ENCODE measurements around the gene HOXB5.
A peak's percentile ranks its signal among the peaks of the same experiment; 100 is the strongest.

HOXB5 gene

DNA sequence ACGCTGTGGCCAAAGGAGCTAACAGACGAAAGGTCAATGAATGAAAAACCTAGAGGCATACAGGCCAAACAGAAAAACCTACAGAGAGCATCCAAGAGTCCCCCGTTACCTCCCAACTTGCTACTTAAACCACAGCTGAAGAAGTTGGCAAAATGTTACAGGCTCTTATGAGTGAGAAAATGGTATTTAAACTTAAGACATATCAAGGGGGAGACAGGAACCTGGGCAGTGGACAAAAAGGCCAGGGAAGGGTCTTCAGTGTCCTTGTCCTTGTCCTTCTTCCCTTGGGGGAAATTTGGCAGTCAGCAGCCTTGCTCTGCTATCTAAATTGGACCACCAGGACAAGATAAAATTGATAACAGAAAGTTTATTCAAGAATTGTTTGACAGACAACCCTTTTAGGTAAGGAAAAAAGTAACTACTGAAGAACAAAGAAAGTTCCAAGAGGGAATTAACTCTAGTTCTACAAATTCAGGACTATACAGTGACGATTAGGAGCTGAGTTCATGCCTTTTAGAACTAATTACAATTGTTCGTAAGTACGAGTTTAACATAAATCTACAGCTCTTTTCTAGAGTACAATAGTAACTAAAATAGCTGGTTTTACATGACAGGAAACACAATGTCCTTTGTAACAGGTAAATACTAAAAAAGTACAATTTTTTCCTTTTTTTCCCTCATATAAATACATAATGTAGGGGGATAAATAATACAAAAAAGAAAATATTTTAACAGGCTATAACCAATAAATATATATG lies 44.9 kb downstream of the HOXB5 start:
- Histone ChIP-seq H3K27ac (ENCODE audit: low read length) (peak overlapping the region; percentile 97), H3K9ac (ENCODE audit: low read length in 2 of 2) (peak overlapping the region; percentile 5 to 12), H3K9me3 (ENCODE audit: control insufficient read depth in 2 of 2, low read length in 2 of 2) (no peaks in the 10 kb centered on the region), H3K27me3 (ENCODE audit: control insufficient read depth in 1 of 2, insufficient read depth in 2 of 2, low read length in 2 of 2) (peaks cover 0 to 3% of the 10 kb centered on the region in 2 donors), H3K4me1 (ENCODE audit: control insufficient read depth, insufficient read depth, low read length) (peaks cover 70% of the 10 kb centered on the region), H3K4me3 (ENCODE audit: low read length in 2 of 2) (peak overlapping the region in 1 of 2 donors; percentile 30), H3K36me3 (ENCODE audit: control insufficient read depth in 2 of 2, insufficient read depth in 2 of 2, low read length in 2 of 2) (peaks cover 3% of the 10 kb centered on the region in 2 donors)

DNA sequence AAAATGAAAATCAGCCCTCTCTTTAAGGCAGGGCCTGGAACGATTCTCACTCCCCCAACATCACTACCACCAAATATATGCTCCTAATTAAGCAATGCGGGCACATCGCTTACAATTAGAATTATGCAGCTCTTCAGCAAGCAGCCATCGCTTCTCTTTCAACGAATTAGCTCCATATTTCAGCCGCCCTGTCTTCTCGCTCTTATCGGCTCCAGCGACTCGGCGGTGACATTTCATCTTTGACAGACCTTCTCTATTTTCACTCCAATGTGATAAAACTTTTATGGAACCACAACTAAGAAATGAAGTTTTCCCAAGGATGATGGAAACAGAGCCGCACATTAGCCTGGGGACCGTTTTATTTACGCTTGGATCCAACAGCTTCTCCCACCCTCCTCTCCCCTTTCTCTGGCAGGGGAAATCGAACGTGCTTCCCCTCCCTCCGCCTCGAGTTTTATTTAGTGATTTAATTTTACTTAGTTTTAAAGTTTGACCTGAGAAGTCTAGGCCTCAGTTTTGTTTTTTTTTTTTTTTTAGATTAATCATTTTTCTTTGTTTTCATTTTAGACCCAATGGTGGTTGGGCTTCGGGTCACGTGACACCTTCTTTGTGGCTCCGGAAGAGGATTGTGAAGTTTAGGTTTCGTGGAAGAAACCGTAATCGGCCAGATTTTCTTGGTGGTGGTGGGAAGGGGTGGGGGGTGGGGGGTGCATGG lies 45.6 kb downstream of the HOXB5 start:
- peaks cover 66% of the 10 kb centered on the region for H3K4me1 ChIP-seq (ENCODE audit: control insufficient read depth, insufficient read depth, low read length)
- H3K4me3 ChIP-seq (ENCODE audit: low read length in 2 of 2): peak overlapping the region; percentile 36 to 93
- no peaks in the 10 kb centered on the region for H3K9me3 ChIP-seq (ENCODE audit: control insufficient read depth in 2 of 2, low read length in 2 of 2)
- peaks cover 0 to 3% of the 10 kb centered on the region in 2 donors for H3K27me3 ChIP-seq (ENCODE audit: control insufficient read depth in 1 of 2, insufficient read depth in 2 of 2, low read length in 2 of 2)
- peaks cover 3 to 4% of the 10 kb centered on the region in 2 donors for H3K36me3 ChIP-seq (ENCODE audit: control insufficient read depth in 2 of 2, insufficient read depth in 2 of 2, low read length in 2 of 2)
- H3K27ac ChIP-seq (ENCODE audit: low read length): peak overlapping the region; percentile 97
- H3K9ac ChIP-seq (ENCODE audit: low read length in 2 of 2): peak overlapping the region; percentile 51 to 69

DNA sequence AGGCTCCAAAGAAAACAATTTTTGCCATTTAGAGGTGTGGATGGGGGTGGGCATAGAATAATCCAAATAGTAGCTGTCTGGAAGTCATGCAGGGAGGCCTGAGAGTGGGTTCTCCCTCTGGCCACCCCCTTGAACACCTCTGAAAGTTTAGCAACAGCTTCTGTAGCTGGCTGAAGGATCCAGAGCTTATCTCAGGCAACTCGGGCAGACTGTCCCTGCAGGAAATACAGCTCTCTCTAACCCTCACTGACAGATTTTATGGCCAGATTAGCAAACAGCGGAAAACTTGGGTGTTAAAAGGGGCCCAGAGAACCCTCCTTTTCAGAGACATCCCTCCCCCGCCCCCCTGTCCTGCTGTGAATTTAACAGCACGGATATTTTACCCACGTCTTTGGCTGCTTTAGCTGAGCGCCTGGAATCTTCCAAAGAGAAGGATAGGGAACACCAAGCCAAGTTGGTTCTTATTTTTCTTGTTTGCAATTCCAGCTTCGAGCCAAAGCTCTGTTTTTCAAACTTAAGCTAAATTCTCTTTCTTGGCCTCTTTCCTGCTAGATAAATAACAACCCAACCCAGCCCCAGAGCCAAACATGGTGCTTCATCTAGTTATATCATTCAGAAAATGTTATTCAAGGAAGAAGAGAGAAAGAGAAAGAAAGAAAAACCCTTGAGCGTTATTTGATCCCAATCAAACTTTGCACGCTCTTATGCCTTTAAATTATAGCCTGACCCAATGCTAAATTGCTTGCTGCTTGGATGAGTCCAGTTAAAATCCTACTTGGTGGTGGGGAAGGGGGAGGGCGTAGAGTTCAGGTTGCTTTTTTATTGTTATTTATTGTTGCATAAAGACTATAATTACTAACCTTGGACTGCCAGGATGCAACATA lies 46.4 kb downstream of the HOXB5 start:
- Histone ChIP-seq H3K9me3 (ENCODE audit: control insufficient read depth in 2 of 2, low read length in 2 of 2) (no peaks in the 10 kb centered on the region), H3K4me3 (ENCODE audit: low read length in 2 of 2) (peak overlapping the region; percentile 49 to 93), H3K4me1 (ENCODE audit: control insufficient read depth, insufficient read depth, low read length) (peaks cover 65% of the 10 kb centered on the region), H3K36me3 (ENCODE audit: control insufficient read depth in 2 of 2, insufficient read depth in 2 of 2, low read length in 2 of 2) (peaks cover 3 to 6% of the 10 kb centered on the region in 2 donors), H3K27ac (ENCODE audit: low read length) (peak overlapping the region; percentile 97), H3K9ac (ENCODE audit: low read length in 2 of 2) (peak overlapping the region; percentile 51 to 69), H3K27me3 (ENCODE audit: control insufficient read depth in 1 of 2, insufficient read depth in 2 of 2, low read length in 2 of 2) (peaks cover 0 to 3% of the 10 kb centered on the region in 2 donors)

DNA sequence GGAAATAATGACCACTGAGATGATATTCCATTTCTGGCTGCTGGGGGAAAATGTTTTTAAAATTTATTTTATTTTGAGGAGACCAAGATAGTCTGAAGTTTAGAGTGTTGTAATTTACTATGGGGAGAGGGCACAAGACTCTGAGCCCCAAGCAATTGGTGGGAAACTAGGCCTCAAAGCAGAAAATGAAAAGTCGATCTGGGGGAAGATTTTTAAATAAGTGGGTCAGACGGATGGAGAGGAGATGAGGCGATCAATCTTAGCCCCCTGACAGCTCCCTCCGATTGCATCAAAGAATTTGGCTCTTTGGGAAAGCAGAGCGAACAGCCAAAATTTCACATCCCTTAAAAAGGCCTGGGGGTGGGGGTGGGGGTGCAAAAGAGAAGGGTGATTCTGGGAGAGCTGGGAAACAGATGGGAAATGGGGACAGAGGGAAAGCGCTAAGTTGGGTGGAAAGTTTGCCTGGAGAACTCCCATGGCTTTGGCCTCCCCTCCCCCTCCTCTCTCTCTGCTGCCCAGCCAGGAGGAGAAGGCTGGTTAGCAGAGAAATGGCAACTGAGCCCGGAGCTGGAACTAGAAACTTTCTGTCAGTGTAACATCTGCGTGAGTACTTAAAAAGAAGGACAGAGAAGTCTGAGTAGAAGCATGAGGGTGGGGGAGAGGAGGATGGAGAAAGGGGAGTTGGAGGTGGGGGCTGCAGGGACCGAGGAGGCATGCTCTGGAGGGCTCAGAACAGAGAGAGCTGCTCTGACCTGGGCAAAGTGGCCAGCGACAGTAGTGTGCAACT lies 47.2 kb downstream of the HOXB5 start:
- Histone ChIP-seq H3K27ac (ENCODE audit: low read length) (peak overlapping the region; percentile 97), H3K27me3 (ENCODE audit: control insufficient read depth in 1 of 2, insufficient read depth in 2 of 2, low read length in 2 of 2) (peaks cover 0 to 3% of the 10 kb centered on the region in 2 donors), H3K9ac (ENCODE audit: low read length in 2 of 2) (peak overlapping the region; percentile 51 to 69), H3K4me1 (ENCODE audit: control insufficient read depth, insufficient read depth, low read length) (peaks cover 61% of the 10 kb centered on the region), H3K9me3 (ENCODE audit: control insufficient read depth in 2 of 2, low read length in 2 of 2) (no peaks in the 10 kb centered on the region), H3K36me3 (ENCODE audit: control insufficient read depth in 2 of 2, insufficient read depth in 2 of 2, low read length in 2 of 2) (peaks cover 3 to 6% of the 10 kb centered on the region in 2 donors), H3K4me3 (ENCODE audit: low read length in 2 of 2) (peak overlapping the region; percentile 49 to 93)

DNA sequence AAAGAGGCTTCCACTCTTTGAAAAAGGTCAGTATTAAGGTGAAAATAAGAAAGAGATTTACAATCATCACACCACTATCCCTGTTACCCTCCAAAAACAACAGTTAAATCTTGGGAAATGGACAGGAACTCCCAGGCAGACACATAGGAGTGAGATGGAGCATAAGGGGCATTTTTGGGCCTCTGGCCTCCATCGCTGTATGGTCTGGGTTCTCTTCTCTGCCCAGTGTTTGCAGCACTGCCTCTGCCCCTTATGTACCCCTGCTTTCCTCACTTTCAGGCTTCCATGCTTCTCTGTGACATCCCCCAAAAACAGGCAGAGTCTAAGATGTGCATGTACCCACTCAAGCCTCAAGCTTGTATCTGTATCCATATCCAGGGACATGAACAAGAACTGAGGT lies 48.0 kb downstream of the HOXB5 start:
- Histone ChIP-seq H3K9me3 (ENCODE audit: control insufficient read depth in 2 of 2, low read length in 2 of 2) (no peaks in the 10 kb centered on the region), H3K4me1 (ENCODE audit: control insufficient read depth, insufficient read depth, low read length) (peaks cover 66% of the 10 kb centered on the region), H3K36me3 (ENCODE audit: control insufficient read depth in 2 of 2, insufficient read depth in 2 of 2, low read length in 2 of 2) (peaks cover 3 to 6% of the 10 kb centered on the region in 2 donors), H3K9ac (ENCODE audit: low read length in 2 of 2) (peak overlapping the region; percentile 29 to 60), H3K4me3 (ENCODE audit: low read length in 2 of 2) (peak overlapping the region; percentile 13 to 93), H3K27me3 (ENCODE audit: control insufficient read depth in 1 of 2, insufficient read depth in 2 of 2, low read length in 2 of 2) (peaks cover 0 to 3% of the 10 kb centered on the region in 2 donors), H3K27ac (ENCODE audit: low read length) (peak overlapping the region; percentile 97)

DNA sequence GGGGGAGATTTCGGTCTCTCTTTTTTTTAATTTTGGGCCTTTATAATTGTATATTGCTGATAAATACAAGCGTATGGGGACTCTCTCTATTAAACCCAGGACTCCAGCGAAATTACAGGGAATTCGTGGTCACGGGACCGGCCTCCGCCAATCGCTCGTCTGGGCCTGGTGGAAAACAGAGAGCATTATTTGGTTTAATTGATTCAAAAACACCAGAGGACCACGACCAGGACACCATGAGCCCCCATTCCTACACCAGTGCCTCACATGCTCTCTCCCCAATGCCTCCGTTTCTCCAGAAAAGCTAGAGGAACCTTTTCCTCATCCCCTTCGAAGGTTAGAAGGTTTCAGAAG lies 48.6 kb downstream of the HOXB5 start, which contains the start of gene HOXB2:
TSS of gene HOXB2 (minus strand) at position 88 of the 354 bp plus-strand sequence. CDS start 198 bp downstream, outside the sequence.
- Histone ChIP-seq H3K27ac (ENCODE audit: low read length) (peak within 1 kb of the TSS; percentile 97), H3K9ac (ENCODE audit: low read length in 2 of 2) (peak within 1 kb of the TSS; percentile 90 to 95), H3K4me3 (ENCODE audit: low read length in 2 of 2) (peak within 1 kb of the TSS; percentile 93 to 96), H3K4me1 (ENCODE audit: control insufficient read depth, insufficient read depth, low read length) (peaks cover 65% of the 10 kb centered on the region), H3K36me3 (ENCODE audit: control insufficient read depth in 2 of 2, insufficient read depth in 2 of 2, low read length in 2 of 2) (peaks cover under 1 to 3% of the 10 kb centered on the region in 2 donors), H3K9me3 (ENCODE audit: control insufficient read depth in 2 of 2, low read length in 2 of 2) (no peaks in the 10 kb centered on the region), H3K27me3 (ENCODE audit: control insufficient read depth in 1 of 2, insufficient read depth in 2 of 2, low read length in 2 of 2) (no peaks in the 10 kb centered on the region)

DNA sequence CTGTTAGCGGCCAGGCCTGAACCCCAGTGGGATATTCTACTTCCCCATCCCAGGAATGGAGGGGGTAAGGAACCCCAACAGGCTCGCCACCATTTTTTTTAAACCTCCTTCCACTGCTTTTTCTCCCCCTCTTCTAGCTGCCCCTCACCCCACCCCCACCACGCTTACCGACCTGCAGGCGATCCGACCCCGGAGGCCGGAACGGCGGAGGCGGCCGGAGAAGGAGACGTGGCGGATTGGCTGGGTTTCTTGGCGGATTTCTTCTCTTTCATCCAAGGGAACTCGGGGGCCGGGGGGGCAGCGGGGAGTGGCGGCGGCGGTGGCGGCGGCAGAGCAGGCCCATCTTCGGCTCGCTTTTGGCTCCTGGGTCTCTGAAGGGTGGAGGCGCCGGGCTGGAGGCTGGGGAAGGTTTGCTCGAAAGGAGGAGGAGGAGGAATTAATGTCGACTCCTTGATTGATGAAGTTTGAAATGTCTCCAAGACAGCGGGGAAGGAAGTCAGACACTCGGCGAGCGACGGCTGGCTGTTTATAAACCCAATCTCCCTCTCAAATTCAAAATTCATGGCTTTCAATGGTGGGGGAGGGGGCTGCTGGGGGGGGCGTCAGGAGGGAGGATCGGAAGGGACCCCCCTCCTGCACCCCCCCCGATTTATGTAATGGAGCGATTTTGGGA lies 49.1 kb downstream of the HOXB5 start:
- Histone ChIP-seq H3K27me3 (ENCODE audit: control insufficient read depth in 1 of 2, insufficient read depth in 2 of 2, low read length in 2 of 2) (no peaks in the 10 kb centered on the region), H3K9me3 (ENCODE audit: control insufficient read depth in 2 of 2, low read length in 2 of 2) (no peaks in the 10 kb centered on the region), H3K36me3 (ENCODE audit: control insufficient read depth in 2 of 2, insufficient read depth in 2 of 2, low read length in 2 of 2) (peaks cover 0 to 2% of the 10 kb centered on the region in 2 donors), H3K9ac (ENCODE audit: low read length in 2 of 2) (peak overlapping the region; percentile 90 to 95), H3K4me1 (ENCODE audit: control insufficient read depth, insufficient read depth, low read length) (peaks cover 65% of the 10 kb centered on the region), H3K4me3 (ENCODE audit: low read length in 2 of 2) (peak overlapping the region; percentile 93 to 96), H3K27ac (ENCODE audit: low read length) (peak overlapping the region; percentile 97)

DNA sequence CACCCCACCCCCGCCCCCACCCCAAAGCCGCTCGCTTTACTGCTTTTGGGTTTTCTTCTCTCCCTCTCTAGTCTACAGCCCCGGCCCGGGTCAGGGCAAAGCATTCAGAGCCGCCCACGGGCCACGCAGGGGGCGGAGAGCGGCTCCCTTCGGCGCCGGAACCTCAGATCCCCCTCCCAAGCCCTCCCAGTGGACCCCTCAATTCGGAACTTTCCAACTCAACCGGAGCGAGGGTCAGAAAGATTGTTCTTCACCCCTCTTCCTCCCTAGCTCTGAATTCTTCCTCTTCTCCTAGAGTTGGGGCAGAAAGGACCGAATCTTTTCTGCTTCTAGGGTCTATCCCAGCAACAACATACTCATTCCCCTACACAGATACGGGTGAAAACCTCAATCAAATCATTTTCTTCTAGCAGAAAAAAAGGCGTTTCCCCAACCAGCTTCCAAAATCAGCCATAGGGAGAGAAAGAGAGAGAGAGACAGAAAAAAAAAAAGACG lies 49.7 kb downstream of the HOXB5 start:
- Histone ChIP-seq H3K9me3 (ENCODE audit: control insufficient read depth in 2 of 2, low read length in 2 of 2) (no peaks in the 10 kb centered on the region), H3K4me3 (ENCODE audit: low read length in 2 of 2) (peak overlapping the region; percentile 93 to 96), H3K27me3 (ENCODE audit: control insufficient read depth in 1 of 2, insufficient read depth in 2 of 2, low read length in 2 of 2) (no peaks in the 10 kb centered on the region), H3K9ac (ENCODE audit: low read length in 2 of 2) (peak overlapping the region; percentile 90 to 95), H3K4me1 (ENCODE audit: control insufficient read depth, insufficient read depth, low read length) (peaks cover 60% of the 10 kb centered on the region), H3K36me3 (ENCODE audit: control insufficient read depth in 2 of 2, insufficient read depth in 2 of 2, low read length in 2 of 2) (peaks cover 0 to 2% of the 10 kb centered on the region in 2 donors), H3K27ac (ENCODE audit: low read length) (peak overlapping the region; percentile 97)

DNA sequence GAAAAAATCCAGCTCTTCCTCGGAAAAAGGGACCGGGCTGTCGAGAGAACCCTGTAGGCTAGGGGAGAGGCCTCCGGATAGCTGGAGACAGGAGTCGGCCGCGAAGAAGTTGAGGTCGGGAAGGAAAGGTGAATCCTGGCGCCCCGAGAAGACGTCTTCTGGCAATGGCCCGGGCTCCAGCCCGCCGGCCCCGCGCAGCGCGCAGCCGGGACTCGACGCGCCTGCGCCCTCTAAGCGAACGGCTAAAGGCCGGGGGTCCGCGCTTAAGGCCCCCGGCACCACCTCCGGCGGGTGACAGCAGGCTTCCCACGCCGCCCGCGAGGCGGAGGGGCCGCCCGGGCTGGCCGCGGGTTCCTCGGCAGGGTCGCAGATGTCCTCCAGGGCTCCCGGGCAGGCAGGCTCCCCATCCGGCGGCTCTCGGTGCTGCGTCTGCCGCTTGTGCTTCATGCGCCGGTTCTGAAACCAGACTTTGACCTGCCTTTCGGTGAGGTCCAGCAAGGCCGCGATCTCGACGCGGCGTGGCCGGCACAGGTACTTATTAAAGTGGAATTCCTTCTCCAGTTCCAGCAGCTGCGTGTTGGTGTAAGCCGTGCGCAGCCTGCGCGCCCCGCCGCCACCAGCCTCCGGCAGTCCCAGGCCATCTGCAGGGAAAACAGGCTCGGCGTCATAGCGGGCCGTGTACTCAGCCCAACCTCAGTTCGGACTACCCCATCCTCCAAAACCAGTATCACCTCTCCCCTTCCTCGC lies 50.3 kb downstream of the HOXB5 start:
- Histone ChIP-seq H3K27ac (ENCODE audit: low read length) (peak overlapping the region; percentile 97), H3K27me3 (ENCODE audit: control insufficient read depth in 1 of 2, insufficient read depth in 2 of 2, low read length in 2 of 2) (no peaks in the 10 kb centered on the region), H3K9ac (ENCODE audit: low read length in 2 of 2) (peak overlapping the region; percentile 90 to 95), H3K4me1 (ENCODE audit: control insufficient read depth, insufficient read depth, low read length) (peaks cover 56% of the 10 kb centered on the region), H3K4me3 (ENCODE audit: low read length in 2 of 2) (peak overlapping the region; percentile 93 to 96), H3K36me3 (ENCODE audit: control insufficient read depth in 2 of 2, insufficient read depth in 2 of 2, low read length in 2 of 2) (peaks cover 0 to 2% of the 10 kb centered on the region in 2 donors), H3K9me3 (ENCODE audit: control insufficient read depth in 2 of 2, low read length in 2 of 2) (no peaks in the 10 kb centered on the region)

Data from stomach smooth muscle (tissue), 2 donors.